Right ventricle myocardium inferior (tissue), 1 donor: Measurements from ENCODE around the gene PRKN. TPM values are rescaled to one million over a fixed set of nuclear protein-coding genes. Genes with fewer than 3 reads are reported as not detected.

Experiments
- ATAC-seq: fragments of 200-7000 bp; cut with Tn5 transposase; one replicate; pipeline ENCODE4 v1.9.1; 2020; ENCODE audit warnings: mild to moderate bottlenecking, moderate library complexity
- DNase-seq: peaks from one replicate; pipeline ENCODE4 v3.0.0; 2021; ENCODE audit errors: missing footprints
- intact Hi-C: fragments of 100-400 bp; cut with DNase I; formaldehyde crosslinking; loops from one replicate; pipeline ENCODE4 v1.11.0; 2022
- total RNA-seq: library from RNA; stranded (reverse); fragmentation: NEBNext Ultra II Directional; extraction: Animal tissue kit (Norgen Biotek cat#: 25700); gene quantifications from one replicate; pipeline ENCODE4 v1.2.1, GENCODE V29; 2021
- donor health status: DM: no; HTN: yes; CAD: no; lungs with severe emphysema.

The PRKN gene
- total RNA-seq, 1 donor from 2014 or later, result 19.5 TPM

DNA sequence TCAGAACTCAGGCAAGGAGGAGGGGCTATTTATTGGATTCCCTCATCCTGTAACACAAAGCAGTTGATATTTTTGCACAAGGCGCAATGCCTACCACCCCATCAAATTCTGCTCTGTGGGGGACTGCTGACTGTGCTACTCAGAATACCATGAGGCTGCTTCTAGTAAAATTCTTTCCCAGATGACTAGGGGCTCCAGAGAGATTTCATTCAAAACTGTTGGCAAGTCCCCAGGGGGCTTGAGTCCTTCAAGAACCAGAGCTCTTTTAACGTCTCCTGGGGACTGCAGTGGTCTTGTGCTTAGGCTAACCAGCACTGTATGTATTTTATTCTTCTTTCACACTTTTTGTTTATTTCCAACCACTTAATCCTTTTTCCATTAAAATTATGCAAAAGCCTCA, 1087.8 kb downstream of the PRKN start:
- DNase-seq (no peak), ATAC-seq (no peak)
- intact Hi-C loops, result no loop called here

DNA sequence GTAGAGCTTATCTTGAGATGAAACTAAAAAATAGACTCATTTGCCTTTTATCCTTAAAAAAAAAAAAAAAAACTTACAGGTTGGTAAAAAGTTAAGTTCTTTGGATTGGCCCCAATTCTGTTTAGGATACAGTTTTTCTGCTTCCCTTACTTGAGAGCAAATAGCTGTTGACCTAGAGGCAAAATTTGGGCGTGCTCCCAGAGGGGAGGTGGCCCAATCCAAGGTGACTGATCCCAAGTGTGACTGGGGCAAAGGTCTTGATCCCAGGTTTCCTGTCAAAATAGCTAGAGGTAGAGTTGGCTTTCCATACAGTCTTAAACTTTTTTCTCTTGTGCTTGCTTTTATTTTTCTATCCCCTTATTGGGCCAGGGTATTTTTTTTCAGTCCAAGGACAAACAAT, 1089.9 kb downstream of the PRKN start:
- intact Hi-C loops, result no loop called here
- no peak for DNase-seq
- ATAC-seq, result no peak

DNA sequence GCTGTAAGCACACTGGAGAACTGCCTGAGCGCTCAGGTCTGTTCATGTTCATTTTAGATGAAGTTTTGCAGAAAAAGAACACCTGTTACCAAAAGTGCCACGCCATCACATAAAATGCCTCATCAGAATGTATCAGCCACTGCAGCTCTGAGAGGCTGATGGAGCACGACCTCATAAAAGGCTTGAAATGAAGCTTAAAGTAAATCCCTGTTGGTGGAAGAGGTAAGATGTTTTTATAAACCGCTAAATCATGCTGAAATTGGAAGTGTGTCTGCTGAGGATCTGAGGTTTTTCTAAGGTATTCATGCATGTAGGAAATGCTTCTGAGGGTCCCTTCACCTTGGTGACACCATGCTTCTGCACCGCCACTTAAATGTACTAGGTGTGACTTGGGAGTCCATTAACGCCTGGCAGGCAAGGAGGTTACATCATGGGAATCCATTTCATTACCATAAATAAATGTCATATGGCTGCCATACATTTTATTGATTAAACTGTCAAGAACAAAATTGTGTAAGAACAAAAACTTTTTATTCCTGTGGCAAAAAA, 1090.6 kb downstream of the PRKN start:
- intact Hi-C loops, result no loop called here
- no peak for ATAC-seq

DNA sequence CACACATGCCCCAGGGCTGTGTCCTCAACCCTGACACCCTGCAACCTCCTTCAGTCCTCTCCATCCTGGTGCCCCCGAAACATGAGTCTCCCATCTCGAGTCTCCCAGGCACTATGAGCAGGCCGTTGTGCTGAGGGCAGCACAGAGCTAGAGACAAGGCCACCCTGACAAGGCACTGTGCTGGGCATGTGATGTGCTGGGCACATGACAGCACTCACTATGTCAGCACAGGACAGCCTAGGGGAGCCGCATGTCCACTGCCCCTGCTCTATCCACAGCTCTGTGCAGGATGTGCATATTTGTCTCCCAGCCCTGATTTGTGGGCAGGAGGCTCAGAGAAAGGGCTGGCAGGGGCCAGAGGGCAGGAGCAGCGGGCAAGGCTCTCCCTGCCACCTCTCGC, 1091.6 kb downstream of the PRKN start:
- ATAC-seq (no peak), DNase-seq (no peak)
- intact Hi-C loops, result no loop called here

More for the DNA sequence above, 1090.6 kb downstream of the PRKN start:
- DNase-seq, result no peak

GRCh38 chr6:161634916-161635315, 1092.7 kb downstream of the PRKN start:
- DNase-seq (no peak), ATAC-seq (no peak)
- intact Hi-C loops, result no loop called here

DNA sequence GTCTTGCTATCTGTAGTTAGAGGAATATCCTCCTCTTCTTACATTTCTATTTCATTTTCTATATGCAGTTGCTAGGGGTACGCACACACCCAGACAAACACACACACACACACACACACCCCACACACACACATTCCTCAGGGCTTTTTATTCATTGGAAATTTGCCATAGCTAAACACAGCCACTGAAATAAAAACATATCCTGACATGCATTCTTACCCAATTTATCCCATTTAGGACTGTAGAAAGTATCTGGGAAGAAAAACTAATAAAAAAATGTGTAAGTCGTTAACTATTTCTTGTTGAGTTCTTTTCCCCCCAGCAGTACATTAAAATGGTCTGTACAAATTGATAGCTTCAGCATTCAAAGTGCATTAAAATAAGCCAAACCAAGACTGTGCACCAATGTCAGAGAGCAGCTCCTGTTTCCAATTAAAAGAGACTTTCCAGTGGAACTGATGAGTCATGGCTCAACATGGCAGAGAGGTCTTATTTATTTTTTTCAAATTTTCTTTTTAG, 1095.8 kb downstream of the PRKN start:
- no peak for ATAC-seq
- intact Hi-C loops, result no loop called here
- DNase-seq, result no peak

- DNase-seq (no peak), ATAC-seq (no peak)
- intact Hi-C loops, result no loop called here
Measured at GRCh38 chr6:161630674-161631073, 1096.9 kb downstream of the PRKN start.

- no peak for ATAC-seq
- no peak for DNase-seq
- intact Hi-C loops, result no loop called here
Measured at GRCh38 chr6:161626132-161626676, 1101.4 kb downstream of the PRKN start.

GRCh38 chr6:161624111-161624510, 1103.5 kb downstream of the PRKN start:
- intact Hi-C loops, result no loop called here
- ATAC-seq (no peak), DNase-seq (no peak)

DNA sequence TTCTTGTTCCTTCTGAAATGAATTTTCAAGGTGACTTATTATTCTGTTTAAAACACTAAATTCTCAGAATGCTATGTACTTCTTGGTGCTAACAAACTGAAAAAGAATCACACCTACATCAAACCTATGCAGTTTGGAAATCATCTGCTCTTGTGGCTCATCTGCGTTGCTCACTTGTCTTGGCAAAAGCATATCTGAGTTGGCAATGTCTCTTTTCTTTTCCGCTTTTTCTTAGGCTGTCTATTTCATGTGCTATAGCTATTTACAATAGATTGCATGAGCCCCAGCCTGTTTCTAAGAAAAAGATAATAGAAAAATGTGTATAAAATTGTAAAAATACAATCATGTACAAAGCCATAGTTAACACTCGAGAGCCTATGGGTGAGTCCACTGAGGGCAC, 1104.8 kb downstream of the PRKN start:
- intact Hi-C loops, result no loop called here
- no peak for ATAC-seq

GRCh38 chr6:161618831-161619454, 1108.6 kb downstream of the PRKN start:
- DNase-seq, result no peak
- no peak for ATAC-seq
- intact Hi-C loops, result no loop called here

More for the DNA sequence above, 1104.8 kb downstream of the PRKN start:
- DNase-seq, result no peak

DNA sequence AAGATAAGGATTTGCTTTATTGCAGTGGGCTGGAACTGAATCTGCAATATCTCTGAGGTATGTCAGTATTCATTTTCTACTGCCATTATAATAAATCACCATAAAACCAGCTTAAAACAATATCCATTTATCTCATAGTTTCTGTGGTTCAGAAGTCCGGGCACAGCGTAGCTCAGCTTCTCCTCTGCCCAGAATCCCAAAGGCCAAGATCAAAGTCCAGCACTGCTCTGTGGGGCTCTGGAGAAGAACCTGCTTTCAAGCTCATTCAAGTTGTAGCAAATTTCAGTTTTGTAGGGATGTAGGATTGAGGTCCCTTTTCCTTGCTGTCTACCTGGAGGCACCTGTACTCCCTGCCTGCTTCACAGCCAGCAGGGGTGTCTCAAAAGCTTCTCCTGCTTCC, 1113.9 kb downstream of the PRKN start:
- DNase-seq, result no peak
- intact Hi-C loops, result no loop called here
- no peak for ATAC-seq

DNA sequence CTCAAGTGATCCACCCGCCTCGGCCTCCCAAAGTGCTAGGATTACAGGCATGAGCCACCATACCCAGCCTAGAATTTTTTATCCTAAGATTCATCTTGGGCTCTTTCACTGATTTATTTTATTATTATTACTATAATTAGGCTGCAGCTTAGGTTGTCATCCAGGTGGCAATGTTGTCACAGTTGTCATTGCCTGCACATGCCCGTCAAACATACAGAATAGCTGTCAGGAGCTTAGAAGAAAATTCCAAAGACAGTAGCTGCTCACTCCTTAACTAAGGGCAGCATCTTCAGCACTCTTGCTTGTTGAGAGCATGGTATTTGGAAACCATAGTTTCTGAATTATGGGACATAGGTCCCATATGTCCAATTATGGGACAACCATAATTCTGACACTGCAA, 1118.8 kb downstream of the PRKN start:
- DNase-seq, result no peak
- ATAC-seq, result no peak
- intact Hi-C loops, result no loop called here

DNA sequence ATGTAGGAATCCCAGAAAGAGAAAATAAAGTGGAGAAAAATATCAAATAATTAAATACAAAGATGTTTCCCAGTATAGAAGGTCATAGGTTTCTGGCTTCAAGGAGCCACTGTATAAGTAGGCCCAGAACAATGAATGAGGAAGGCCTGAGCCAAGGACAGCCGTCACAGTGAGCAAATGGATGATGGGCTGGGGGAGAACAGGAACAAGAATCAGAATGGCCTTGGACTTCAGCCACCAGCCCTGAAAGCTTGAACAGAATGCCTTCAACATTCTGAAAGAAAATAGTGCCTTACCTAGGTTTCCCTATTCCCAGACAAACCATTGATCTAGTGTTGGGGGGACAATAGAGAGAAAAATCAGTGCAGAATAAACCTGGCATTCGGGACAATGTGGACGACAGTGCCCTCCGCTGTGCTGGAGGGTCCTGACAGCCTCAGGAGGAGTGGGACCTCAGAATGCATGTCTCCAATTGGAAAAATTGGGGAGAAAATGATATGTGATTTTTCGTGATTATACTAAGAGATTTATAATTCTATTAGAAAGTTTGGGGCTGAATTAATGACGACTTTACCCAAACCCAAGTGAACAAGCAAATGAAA, 1119.8 kb downstream of the PRKN start:
- ATAC-seq (no peak), DNase-seq (no peak)
- intact Hi-C loops, result no loop called here

DNA sequence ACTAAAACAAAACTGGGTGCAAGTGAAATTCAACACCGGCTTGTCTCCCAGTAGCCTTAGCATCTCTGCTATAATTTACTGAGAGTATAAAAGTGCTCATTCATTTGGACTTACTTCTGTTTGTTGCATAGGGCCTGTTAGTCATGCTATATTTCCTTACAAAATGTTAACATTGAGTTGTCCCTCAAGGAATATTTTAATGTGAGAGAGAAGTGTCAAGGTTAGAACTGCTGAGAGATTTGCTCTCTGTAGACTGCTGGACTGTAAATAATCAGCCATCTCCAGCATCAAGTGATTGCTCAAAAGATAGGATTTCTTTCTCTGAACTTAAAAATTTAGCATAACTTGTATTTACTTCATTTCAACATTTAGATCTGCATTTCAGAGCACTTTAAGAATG, 1125.2 kb downstream of the PRKN start:
- DNase-seq (no peak), ATAC-seq (no peak)
- intact Hi-C loops, result no loop called here

- ATAC-seq, result no peak
- DNase-seq, result no peak
- intact Hi-C loops, result no loop called here
Measured at GRCh38 chr6:161598896-161599295, 1128.7 kb downstream of the PRKN start.

DNA sequence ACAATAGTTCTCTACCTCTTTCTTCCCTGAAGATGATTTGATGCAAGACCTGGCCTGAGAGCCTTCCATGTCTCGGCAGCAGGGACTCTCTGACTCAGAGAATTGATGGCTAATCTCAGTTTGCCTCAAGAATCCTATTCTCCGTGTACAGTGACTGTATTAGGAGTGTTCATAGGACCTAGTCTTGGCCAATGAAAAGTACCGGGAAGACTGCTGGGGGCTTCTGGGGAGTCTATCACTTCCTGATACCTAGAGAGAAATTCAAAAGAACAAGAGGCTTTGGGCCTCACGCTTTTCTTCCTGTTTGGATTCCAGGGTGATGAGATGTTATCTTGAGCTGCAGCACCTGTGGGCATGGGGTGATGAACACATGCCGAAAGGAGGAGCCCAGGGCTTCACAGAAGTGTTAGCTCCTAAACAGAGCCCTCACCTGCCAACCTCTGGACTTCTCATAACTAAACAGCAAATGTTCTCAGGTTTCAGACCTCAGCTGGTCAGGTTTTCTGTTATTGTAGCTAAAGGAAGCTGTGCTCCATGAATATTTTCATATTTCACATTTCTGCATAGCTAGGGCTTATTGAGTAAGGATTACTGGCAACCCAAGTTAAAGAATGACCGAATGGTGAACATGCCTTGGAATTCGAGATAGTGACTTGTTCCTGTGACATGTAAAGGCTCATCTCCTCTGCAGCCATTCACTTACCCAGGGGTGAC, 1130.6 kb downstream of the PRKN start:
- intact Hi-C loops, result no loop called here
- DNase-seq (no peak), ATAC-seq (no peak)

DNA sequence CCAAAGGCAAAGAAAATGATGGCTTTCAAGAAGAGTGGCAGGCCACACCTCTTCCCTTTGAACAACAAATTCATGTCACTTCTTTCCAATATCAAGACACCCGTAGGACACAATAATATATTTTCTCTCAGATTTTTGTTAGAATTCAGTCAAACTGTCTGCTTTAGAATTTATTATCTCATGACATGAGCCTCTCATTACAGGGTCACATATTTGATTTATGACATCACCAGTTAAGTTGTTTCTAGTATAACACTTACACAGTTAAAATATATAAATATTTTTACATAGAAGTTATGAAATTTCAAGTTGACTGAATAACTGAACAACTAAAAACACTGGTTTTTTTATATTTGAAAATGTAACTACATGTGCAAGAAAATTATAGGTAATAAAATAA, 1133.2 kb downstream of the PRKN start:
- DNase-seq, result no peak
- intact Hi-C loops, result no loop called here
- no peak for ATAC-seq

DNA sequence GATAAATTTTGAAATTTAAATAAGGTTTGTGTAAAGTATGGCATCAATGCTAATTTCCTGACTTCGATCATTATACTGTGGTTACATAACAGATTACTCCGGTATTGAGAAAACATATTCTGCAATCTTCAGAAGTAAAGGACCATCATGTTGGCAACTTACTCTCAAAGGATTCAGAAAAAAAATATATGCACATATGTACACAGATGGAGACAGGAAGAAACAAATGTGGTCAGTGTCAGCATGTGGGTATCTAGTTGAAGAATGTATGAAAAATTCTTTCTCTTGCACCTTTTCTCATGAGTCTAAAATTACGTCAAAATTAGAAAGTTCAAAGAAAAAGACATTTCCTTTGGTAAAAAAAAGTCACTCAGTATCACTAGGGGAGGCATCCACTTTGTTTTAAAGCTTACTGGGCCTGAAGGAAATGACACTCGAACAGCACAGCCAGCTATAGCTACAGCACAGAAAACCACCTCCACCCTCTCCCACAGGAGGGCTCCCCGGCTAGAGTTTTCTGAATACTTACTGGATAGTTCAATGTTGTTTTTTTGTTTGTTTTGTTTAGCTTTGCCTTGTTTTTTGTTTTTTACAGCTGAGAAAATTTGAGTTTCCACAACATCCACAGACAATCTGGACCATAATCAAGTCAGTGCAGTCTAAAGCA, 1136.5 kb downstream of the PRKN start:
- intact Hi-C loops, result no loop called here
- no peak for ATAC-seq
- no peak for DNase-seq
